ENCODE data around the gene TTC28. TPM values are rescaled to one million over a fixed set of nuclear protein-coding genes. Genes with fewer than 3 reads are reported as not detected.

TTC28 gene
- total and polyA plus RNA-seq, 8 donors = 2.2 to 18.6 (median 11.5) TPM

DNA sequence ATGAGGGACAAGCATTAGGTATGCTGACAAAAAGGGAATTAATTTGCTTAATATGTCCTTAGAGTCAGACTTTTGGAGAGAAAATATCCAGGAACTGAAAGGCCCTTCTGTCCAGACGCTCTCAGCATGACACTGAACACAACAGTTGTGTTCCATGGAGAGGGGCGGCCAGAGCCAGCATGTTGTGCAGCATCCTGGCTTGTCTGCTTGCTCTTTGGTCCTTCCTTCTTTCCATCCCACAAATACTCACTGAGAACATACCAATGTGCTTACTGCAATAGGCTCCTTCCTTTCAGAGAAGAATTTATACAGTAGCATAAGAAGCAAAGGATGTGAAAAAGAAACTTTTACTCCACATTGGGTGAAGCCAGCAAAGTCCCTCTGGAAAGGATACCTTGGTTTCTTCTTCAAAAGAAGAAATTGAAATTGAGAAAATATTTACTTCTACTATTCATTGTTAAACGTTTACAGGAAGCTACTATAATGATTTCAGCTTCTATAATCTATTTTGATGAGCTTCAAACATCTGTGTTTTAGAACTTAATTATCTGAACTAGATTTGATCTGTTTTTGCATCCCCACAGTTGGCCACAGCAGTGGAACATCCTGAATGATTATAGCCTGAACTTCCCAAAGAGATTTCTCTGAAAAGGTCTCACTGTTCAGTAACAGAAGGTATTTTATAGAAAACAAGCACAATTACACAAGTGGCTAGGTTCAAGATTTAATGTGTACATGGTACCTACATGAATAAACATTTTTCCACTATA lies 456.5 kb downstream of the TTC28 start:
- FAIRE-seq = no peak
- Histone ChIP-seq H3K27ac (no peak overlapping the region), H3K4me1 (peaks cover 0 to 10% (median 0%) of the 10 kb centered on the region in 3 donors), H3K4me3 (no peak overlapping the region), H3K27me3 (no peaks in the 10 kb centered on the region), H3K36me3 (no peaks in the 10 kb centered on the region), H3K9me3 (no peaks in the 10 kb centered on the region)
- ATAC-seq = peak in 1 of 4 donors; percentile 51
- no peak for DNase-seq
- TF ChIP-seq, protein P1, sequence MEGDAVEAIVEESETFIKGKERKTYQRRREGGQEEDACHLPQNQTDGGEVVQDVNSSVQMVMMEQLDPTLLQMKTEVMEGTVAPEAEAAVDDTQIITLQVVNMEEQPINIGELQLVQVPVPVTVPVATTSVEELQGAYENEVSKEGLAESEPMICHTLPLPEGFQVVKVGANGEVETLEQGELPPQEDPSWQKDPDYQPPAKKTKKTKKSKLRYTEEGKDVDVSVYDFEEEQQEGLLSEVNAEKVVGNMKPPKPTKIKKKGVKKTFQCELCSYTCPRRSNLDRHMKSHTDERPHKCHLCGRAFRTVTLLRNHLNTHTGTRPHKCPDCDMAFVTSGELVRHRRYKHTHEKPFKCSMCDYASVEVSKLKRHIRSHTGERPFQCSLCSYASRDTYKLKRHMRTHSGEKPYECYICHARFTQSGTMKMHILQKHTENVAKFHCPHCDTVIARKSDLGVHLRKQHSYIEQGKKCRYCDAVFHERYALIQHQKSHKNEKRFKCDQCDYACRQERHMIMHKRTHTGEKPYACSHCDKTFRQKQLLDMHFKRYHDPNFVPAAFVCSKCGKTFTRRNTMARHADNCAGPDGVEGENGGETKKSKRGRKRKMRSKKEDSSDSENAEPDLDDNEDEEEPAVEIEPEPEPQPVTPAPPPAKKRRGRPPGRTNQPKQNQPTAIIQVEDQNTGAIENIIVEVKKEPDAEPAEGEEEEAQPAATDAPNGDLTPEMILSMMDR (IDR thresholded peaks at IDR 0.05) = no peak
- intact Hi-C loops (cut with DNase I) = no loop called here
- WGBS, 2 donors = 67 to 76% methylated on average over 3 of the region's 3 CpGs

DNA sequence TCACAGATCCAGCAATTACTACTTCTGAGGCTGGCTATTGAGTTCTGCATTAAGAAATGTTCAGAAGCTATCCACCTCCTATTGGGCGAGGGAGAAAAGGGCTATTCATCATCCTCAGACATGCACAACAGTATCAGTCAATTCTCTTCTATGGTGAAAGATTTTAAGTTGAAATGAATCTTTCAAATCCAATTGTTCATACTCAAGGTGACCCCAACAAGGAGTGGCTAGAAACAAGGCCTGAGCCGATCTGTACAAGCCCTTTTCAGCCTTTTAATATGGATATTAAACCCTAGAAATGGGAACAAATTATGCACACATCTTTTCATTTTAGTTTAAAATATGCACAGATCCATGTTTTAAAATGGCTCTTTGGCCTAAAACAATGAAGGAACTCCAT lies 457.1 kb downstream of the TTC28 start:
- TF ChIP-seq, protein P1 (IDR thresholded peaks at IDR 0.05) = no peak
- peak in 2 of 4 donors; percentile 25 to 59 for ATAC-seq
- no peak overlapping the region for H3K27ac ChIP-seq
- no peak for DNase-seq
- intact Hi-C loops (cut with DNase I) = no loop called here
- peaks cover 0 to 10% (median 0%) of the 10 kb centered on the region in 3 donors for H3K4me1 ChIP-seq
- H3K9me3 ChIP-seq = no peaks in the 10 kb centered on the region
- no peak overlapping the region for H3K4me3 ChIP-seq
- WGBS, 2 donors = 67 to 82% methylated on average over 2 of the region's 2 CpGs
- H3K27me3 ChIP-seq = no peaks in the 10 kb centered on the region
- no peak for FAIRE-seq
- H3K36me3 ChIP-seq = no peaks in the 10 kb centered on the region

DNA sequence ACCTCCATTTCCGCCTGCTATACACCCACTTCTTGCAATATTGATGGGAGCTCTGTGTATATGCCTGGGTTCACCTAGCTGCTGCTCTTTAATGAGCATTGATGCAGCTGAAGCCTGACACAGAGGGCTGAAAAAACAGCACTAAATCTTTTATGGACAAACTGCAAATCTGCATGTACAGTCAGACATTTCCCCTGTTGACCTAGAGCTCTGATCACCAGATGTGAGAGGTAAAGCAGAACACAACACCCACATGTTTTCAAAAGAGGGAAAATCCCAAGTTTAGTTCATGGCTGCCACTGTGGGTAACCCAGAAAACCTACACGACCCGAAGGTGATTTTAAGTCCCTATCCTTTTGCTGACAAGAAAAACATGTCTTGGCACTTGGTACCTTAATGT lies 457.6 kb downstream of the TTC28 start:
- Histone ChIP-seq H3K4me3 (no peak overlapping the region), H3K27ac (no peak overlapping the region), H3K9me3 (no peaks in the 10 kb centered on the region), H3K27me3 (no peaks in the 10 kb centered on the region), H3K36me3 (no peaks in the 10 kb centered on the region), H3K4me1 (peaks cover 0 to 10% (median 0%) of the 10 kb centered on the region in 3 donors)
- no peak for FAIRE-seq
- no peak for DNase-seq
- 50 to 65% methylated on average over 3 of the region's 3 CpGs for WGBS, 2 donors
- intact Hi-C loops (cut with DNase I) = no loop called here
- peak in 1 of 4 donors; percentile 26 for ATAC-seq
- TF ChIP-seq, protein P1 (IDR thresholded peaks at IDR 0.05) = no peak

DNA sequence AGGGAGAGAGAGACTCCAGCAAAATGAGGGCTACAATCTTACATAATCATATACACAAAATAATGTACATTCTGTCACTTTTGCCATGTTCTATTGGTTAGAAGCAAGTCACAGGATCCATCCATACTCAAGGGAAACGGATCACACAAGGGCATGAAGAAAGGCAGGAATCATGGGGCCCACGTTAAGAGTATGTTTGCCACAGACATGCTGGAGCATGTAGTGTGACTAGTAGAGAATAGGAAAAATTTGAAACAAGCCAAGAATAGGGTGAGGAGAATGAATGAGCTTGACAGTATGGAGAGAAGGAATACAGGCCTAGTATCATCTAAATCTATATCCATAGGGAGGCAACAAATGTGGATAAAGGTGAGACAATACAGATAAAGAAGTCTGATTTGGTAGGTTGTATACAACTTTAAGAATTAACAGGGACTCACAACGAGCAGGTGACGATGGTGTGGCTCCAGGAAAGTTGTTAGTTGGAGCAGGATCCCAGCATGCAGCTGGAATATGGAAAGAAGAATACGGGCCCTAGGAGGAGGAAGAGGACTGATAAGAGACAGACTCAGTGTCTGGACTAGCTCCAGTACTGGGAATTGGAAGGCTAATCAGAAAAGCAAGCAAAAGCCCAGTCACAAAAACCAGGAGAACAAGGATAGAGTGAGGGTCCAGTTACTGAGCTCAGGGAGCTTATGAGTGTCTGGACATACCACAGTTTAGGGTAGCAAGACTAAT lies 458.8 kb downstream of the TTC28 start:
- H3K4me1 ChIP-seq = peaks cover 0 to 10% (median 0%) of the 10 kb centered on the region in 3 donors
- DNase-seq (no peak), ATAC-seq (no peak), FAIRE-seq (no peak)
- H3K4me3 ChIP-seq = no peak overlapping the region
- no peaks in the 10 kb centered on the region for H3K9me3 ChIP-seq
- H3K27ac ChIP-seq = no peak overlapping the region
- intact Hi-C loops (cut with DNase I) = no loop called here
- TF ChIP-seq, protein P1 (IDR thresholded peaks at IDR 0.05) = no peak
- no peaks in the 10 kb centered on the region for H3K27me3 ChIP-seq
- no peaks in the 10 kb centered on the region for H3K36me3 ChIP-seq
- 60 to 61% methylated on average over 5 of the region's 5 CpGs for WGBS, 2 donors
